Heart left ventricle (tissue), 16 donors: ENCODE data around the gene COL27A1. TPM values are rescaled to one million over a fixed set of nuclear protein-coding genes. Genes with fewer than 3 reads are reported as not detected.
A peak's percentile ranks its signal among the peaks of the same experiment; 100 is the strongest.

ENCODE experiments used
- ATAC-seq, 4 donors: fragments of 200-7000 bp; cut with Tn5 transposase; one replicate each; pipeline ENCODE4 v1.9.1; 2020 to 2022; ENCODE audit warnings: moderate library complexity in 4 of 4, mild to moderate bottlenecking in 3 of 4, moderate number of reproducible peaks in 1 of 4
- DNase-seq, 5 donors: peaks; one replicate each; pipeline ENCODE4 v3.0.0-alpha.2; 2020
- H3K27ac ChIP-seq, 12 donors: fragments of 200-600 bp; sonication (generic) in 4 of 12; one replicate each; pipeline versions ENCODE4 v1.5.0 to v1.8.0; 2016 to 2022; ENCODE audit warnings: mild to moderate bottlenecking in 2 of 12
- H3K27me3 ChIP-seq, 9 donors: fragments of 200-600 bp; sonication (generic) in 2 of 9; one replicate each; pipeline versions ENCODE4 v1.5.1 to v1.8.0; 2016 to 2022; ENCODE audit warnings: mild to moderate bottlenecking in 3 of 9
- H3K36me3 ChIP-seq, 9 donors: fragments of 200-600 bp; sonication (generic) in 2 of 9; one replicate each; pipeline versions ENCODE4 v1.5.0 to v1.8.0; 2018 to 2022; ENCODE audit warnings: mild to moderate bottlenecking in 2 of 9
- H3K4me1 ChIP-seq, 12 donors: fragments of 200-600 bp; sonication (generic) in 4 of 12; one replicate each; pipeline versions ENCODE4 v1.5.0 to v1.8.0; 2016 to 2022; ENCODE audit warnings: mild to moderate bottlenecking in 3 of 12
- H3K4me3 ChIP-seq, 12 donors: fragments of 200-600 bp; sonication (generic) in 4 of 12; one replicate each; pipeline versions ENCODE4 v1.5.0 to v1.8.0; 2017 to 2022; ENCODE audit warnings: mild to moderate bottlenecking in 9 of 12, moderate library complexity in 4 of 12
- H3K9me3 ChIP-seq, 12 donors: fragments of 200-600 bp; sonication (generic) in 4 of 12; one replicate each; pipeline versions ENCODE4 v1.5.0 to v1.8.0; 2016 to 2022; ENCODE audit warnings: mild to moderate bottlenecking in 1 of 12
- POLR2A ChIP-seq, 2 donors: fragments of 450-650 bp; IDR thresholded peaks; one replicate each; pipeline ENCODE4 v1.6.1; 2017; ENCODE audit warnings: antibody characterized with exemption in 2 of 2, mild to moderate bottlenecking in 2 of 2, moderate library complexity in 2 of 2
- WGBS, 4 donors: extraction: QIAGEN DNeasy Blood & Tissue Kit in 2 of 4; methylation state at CpG; one replicate each; pipeline versions ENCODE4 v1.1.5 to v1.1.7; 2013 to 2018; 5-methylcytosine and 5-hydroxymethylcytosine counted together
- intact Hi-C, 10 donors: fragments of 100-400 bp; cut with DNase I; formaldehyde crosslinking; loops; one replicate each; pipeline versions ENCODE4 v1.11.1 to v1.14.2; 2022
- polyA plus RNA-seq, 2 donors: library from polyadenylated mRNA; stranded (reverse); fragments of 200-250 nt; gene quantifications; one replicate each; pipeline ENCODE4 v1.2.3, GENCODE V29; 2013
- total RNA-seq, 9 donors: library from RNA; depleted of rRNA in 2 of 9; stranded (reverse); fragments of >200 nt in 2 of 9; fragmentation: NEBNext Ultra II Directional in 3 of 9; extraction: Animal tissue kit (Norgen Biotek cat#: 25700) in 3 of 9; gene quantifications; one replicate each; pipeline versions ENCODE4 v1.1.0 to v1.2.4, GENCODE V29; 2016 to 2023
- TF ChIP-seq, protein P1 (sequence below), 12 donors: fragments of 200-600 bp; sonication (generic) in 4 of 12; IDR thresholded peaks; one replicate each; pipeline versions ENCODE4 v1.5.0 to v1.8.0; 2018 to 2022; ENCODE audit warnings: antibody characterized with exemption in 12 of 12, mild to moderate bottlenecking in 5 of 12
- donor health status: ischemic (EF 13 %, LVEDD 7.1; RV severe dilation, severe dysfunction).
- donor health status: healthy with polysubstance abuse.
- donor health status: DM: no; HTN: yes; CAD: no.
- donor health status: DM: no; HTN: no; CAD: no.
- donor health status: ischemic (EF 25% LVEDD 6.9; RV normal size, moderate dysfunction).
- donor health status: ischemic (EF 25% LVEDD 5.7; RV mildly dilated, moderate dysfunction).
- donor health status: healthy.
- donor health status: DM: yes; HTN: yes; CAD: no.
- donor health status: ischemic (EF 35%, LVEDD 5.7; RV mildly dilated, moderate dysfunction).
- donor health status: nonischemic (EF 11% LVEDD 7.7; RV severe dilation, severe dysfunction).
- donor health status: DM: yes; HTN: yes; CAD: no.
- donor health status: PGD.
- donor health status: ischemic (EF 29% LVEDD 5.4; RV normal size, mild dysfunction).
- donor health status: nonischemic (EF 23%, LVEDD 6.1; RV moderate dilation, normal function).

Gene COL27A1
- total and polyA plus RNA-seq, 11 donors = 2.3 to 14.2 (median 5.2) TPM

GRCh38 chr9:114289571-114290481 is 134.5 kb downstream of the COL27A1 start:
- H3K27ac ChIP-seq = no peak overlapping the region
- intact Hi-C loops = loop anchor here (1.0 to 10.0 kb wide), 10 partner anchors 133 to 605 kb away; partner anchors contain the start of gene COL27A1 (in 6 of the 10)
- TF ChIP-seq, protein P1, sequence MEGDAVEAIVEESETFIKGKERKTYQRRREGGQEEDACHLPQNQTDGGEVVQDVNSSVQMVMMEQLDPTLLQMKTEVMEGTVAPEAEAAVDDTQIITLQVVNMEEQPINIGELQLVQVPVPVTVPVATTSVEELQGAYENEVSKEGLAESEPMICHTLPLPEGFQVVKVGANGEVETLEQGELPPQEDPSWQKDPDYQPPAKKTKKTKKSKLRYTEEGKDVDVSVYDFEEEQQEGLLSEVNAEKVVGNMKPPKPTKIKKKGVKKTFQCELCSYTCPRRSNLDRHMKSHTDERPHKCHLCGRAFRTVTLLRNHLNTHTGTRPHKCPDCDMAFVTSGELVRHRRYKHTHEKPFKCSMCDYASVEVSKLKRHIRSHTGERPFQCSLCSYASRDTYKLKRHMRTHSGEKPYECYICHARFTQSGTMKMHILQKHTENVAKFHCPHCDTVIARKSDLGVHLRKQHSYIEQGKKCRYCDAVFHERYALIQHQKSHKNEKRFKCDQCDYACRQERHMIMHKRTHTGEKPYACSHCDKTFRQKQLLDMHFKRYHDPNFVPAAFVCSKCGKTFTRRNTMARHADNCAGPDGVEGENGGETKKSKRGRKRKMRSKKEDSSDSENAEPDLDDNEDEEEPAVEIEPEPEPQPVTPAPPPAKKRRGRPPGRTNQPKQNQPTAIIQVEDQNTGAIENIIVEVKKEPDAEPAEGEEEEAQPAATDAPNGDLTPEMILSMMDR (IDR thresholded peaks at IDR 0.05) = no peak
- TF ChIP-seq POLR2A (IDR thresholded peaks at IDR 0.05) = no peak
- peaks cover 0 to 8% (median under 1%) of the 10 kb centered on the region in 12 donors for H3K9me3 ChIP-seq
- ATAC-seq (no peak), DNase-seq (peak in 3 of 5 donors; percentile 6 to 21 (median 13))
- H3K27me3 ChIP-seq = no peaks in the 10 kb centered on the region
- 87 to 92% (median 90%) methylated on average over 7 to 13 of the region's 13 CpGs for WGBS, 4 donors
- H3K4me1 ChIP-seq = no peaks in the 10 kb centered on the region
- no peak overlapping the region for H3K4me3 ChIP-seq
- H3K36me3 ChIP-seq = peaks cover 0 to 22% (median 5%) of the 10 kb centered on the region in 9 donors

DNA sequence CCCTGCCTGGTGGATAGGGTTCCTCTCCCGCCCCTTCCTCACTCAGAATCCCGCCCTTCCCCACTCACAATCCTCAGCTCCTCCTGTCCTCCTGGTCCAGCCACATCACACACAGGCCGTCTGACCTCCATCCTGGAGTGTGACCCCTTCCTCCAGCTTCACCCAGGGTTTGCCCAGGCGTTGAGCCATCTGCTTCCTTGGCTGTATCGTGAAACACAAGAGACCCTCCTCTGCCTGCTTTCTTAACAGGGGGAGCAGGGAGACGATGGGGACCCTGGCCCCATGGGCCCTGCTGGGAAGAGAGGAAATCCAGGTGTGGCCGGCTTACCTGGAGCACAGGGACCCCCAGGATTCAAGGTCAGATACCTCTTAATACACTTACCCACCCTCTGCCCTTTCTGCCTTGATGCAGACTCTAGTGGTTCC is 135.2 kb downstream of the COL27A1 start:
- no peak for TF ChIP-seq POLR2A (IDR thresholded peaks at IDR 0.05)
- TF ChIP-seq, protein P1 (IDR thresholded peaks at IDR 0.05) = no peak
- H3K27ac ChIP-seq = no peak overlapping the region
- H3K27me3 ChIP-seq = no peaks in the 10 kb centered on the region
- H3K36me3 ChIP-seq = peaks cover 0 to 29% (median 5%) of the 10 kb centered on the region in 9 donors
- DNase-seq = peak in 1 of 5 donors; percentile 19
- peak in 1 of 4 donors; percentile 34 for ATAC-seq
- intact Hi-C loops = loop anchor here (1.0 to 10.0 kb wide), 10 partner anchors 133 to 606 kb away; partner anchors contain the start of gene COL27A1 (in 4 of the 10)
- no peak overlapping the region for H3K4me3 ChIP-seq
- H3K4me1 ChIP-seq = no peaks in the 10 kb centered on the region
- peaks cover 0 to 15% (median 3%) of the 10 kb centered on the region in 12 donors for H3K9me3 ChIP-seq
- 65 to 79% (median 73%) methylated on average over 6 to 7 of the region's 7 CpGs for WGBS, 4 donors

DNA sequence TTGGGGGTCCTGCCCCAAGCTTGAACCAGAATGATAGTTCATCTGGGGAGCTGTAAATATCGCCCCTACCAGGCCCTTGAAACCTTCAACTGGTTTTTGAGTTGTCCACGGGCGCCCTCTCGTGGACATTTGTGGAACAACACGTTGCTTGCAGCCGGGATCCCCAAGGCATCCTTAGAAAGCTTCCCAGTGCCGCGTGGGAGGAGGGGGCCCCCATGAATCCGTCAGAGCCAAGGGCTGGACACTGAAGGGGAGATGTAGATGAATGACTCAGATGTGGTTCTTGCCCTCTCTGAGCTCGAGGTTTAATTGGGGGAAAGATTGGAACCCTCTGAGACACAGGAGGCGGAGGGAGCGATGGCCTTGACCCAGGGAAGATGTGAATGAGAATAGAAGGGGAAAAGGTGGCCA is 135.7 kb downstream of the COL27A1 start:
- Histone ChIP-seq H3K27ac (no peak overlapping the region), H3K4me1 (no peaks in the 10 kb centered on the region), H3K27me3 (no peaks in the 10 kb centered on the region), H3K4me3 (no peak overlapping the region), H3K9me3 (peaks cover 0 to 16% (median 3%) of the 10 kb centered on the region in 12 donors), H3K36me3 (peaks cover 0 to 33% (median 5%) of the 10 kb centered on the region in 9 donors)
- 18 to 19% (median 18%) methylated on average over 11 to 12 of the region's 12 CpGs for WGBS, 4 donors
- peak in 3 of 4 donors; percentile 38 to 62 (median 49) for ATAC-seq
- peak; percentile 46 to 83 (median 59) for DNase-seq
- intact Hi-C loops = loop anchor here (1.0 to 10.0 kb wide), 12 partner anchors 134 to 606 kb away; partner anchors contain the start of gene COL27A1 (in 6 of the 10)
- TF ChIP-seq POLR2A (IDR thresholded peaks at IDR 0.05) = no peak
- TF ChIP-seq, protein P1 (IDR thresholded peaks at IDR 0.05) = peak; percentile 77 to 96 (median 93)
